ENCODE results near the gene ORAI2.
"Not testable (repeated sequence)": the region's sequence is repeated elsewhere in the genome, so short reads cannot be mapped to it uniquely, and the experiment has no call there.

The ORAI2 gene

DNA sequence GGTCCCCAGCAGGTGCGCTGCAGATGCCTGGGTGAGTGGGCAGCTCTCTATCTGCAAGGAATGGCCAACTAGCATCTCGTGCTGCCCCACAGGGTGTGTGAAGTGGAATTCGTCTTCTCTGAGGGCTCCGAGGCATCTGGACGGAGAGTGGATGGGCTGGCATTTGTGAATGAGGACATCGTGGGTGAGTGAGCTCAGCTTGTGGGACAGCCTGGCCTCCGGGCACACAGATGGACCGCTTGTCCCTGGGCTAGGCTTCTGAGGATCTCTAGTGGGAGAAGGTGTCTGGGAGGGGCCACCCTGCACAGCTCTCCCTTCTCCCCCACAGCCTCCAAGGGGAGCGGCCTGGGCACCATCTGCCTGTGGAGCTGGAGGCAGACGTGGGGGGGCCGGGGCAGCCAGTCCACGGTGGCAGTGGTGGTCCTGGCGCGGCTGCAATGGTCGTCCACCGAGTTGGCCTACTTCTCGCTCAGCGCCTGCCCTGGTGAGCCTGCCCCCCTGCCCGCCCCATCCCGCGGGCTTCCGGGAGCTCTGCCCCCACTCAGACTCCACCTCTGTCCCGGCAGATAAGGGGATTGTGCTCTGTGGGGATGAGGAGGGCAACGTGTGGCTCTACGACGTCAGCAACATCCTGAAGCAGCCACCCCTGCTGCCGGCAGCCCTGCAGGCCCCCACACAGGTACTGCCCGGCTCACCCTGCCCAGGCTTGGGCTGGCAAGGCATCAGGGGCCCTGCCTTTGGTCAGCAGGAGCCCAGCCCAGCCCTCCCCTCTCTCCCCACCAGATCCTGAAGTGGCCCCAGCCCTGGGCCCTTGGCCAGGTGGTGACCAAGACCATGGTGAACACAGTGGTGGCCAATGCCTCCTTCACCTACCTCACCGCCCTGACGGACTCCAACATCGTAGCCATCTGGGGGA, 39.0 kb downstream of the ORAI2 start:
- DNase-seq: no peak

GRCh38 chr7:102473271-102473991, 40.1 kb downstream of the ORAI2 start:
- no peak for DNase-seq

DNA sequence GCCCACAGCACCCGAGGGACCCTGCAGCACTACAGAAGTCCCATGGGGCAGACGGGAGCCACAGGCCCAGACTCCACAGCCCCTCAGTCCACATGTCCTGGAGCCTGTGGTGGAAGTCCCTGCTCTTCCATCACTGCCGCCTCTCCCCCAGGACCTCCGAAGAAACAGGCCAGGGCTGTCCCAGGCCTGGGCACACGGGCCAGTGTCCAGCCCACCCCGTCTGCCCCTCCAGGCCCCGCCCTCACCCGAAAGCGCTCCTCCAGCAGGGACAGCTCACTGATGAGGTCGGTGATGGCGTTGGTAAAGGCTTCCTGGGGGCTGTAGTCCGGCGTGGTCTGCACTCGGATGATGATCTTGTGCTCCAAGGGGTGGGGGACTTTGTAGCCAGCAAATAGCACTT, 40.7 kb downstream of the ORAI2 start:
- DNase-seq: not testable (repeated sequence)

- DNase-seq: not testable (repeated sequence)
These were observed 41.5 kb downstream of the ORAI2 start for GRCh38 chr7:102474736-102475435.

DNA sequence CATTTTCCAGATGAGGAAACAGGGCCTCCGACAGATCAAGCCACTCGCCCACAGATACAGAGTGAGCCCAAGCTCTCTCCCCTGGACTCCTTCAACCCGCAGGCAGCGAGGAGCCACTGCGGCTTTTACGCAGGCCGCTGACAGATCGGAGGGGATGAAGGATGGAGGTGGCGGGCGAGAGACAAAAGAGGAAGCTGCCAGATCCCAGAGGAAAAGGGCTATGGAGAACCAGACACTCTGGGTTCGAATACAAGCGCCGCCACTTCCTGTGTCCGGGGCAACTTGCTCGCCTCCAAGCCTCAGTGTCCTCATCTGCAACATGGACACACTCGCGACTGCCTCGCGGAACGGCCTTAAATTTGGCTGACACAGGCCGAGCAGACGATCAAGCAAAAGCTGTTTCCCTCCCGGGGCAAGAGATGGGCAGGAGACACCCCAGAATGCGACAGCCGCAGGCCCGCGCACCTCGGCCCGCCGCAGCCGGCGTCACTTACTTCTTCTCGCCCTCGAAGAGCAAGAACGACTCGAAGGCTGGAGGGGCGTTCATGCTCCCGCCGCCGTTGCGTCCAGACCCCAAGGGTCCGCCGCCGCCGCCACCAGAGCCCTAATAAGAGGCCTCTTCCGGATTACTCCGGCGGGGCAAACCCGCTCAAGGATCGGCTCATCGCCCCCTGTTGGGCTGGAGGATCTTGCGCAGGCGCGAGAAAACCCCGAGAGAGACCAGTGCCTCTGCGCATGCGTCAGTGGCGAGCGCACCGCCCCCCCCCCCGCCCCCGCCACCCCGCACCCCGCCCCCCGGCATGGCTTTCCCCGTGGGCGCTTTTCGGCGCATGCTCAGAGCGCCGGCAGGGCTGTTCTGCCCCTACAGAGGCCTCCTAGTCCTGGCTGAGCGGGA, 45.2 kb downstream of the ORAI2 start, which contains the start of gene POLR2J:
POLR2J (minus strand) TSS at position 609 of the 895 bp plus-strand sequence; CDS start at position 547, 62 bp downstream.
- not testable (repeated sequence) for DNase-seq

DNA sequence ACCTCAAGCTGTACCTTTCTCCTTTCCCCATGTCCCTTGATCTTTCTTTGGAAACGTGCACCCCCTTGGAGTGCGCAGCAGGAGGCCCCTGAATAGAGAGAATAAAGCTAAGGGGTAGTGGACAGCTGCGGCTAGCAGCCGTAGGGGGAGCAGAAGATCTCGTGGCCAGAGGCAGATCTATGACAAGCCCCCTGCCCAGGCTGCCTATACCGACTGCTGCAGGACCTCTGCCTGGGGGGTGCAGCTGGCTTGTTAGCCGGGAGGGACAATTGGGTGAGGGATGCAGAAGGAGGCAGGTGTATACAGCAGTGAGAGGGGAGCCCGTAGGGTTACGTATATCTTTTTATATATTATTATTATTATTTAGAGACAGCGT, 45.8 kb downstream of the ORAI2 start:
- not testable (repeated sequence) for DNase-seq

GRCh38 chr7:102479982-102480637, 46.7 kb downstream of the ORAI2 start:
- not testable (repeated sequence) for DNase-seq

DNA sequence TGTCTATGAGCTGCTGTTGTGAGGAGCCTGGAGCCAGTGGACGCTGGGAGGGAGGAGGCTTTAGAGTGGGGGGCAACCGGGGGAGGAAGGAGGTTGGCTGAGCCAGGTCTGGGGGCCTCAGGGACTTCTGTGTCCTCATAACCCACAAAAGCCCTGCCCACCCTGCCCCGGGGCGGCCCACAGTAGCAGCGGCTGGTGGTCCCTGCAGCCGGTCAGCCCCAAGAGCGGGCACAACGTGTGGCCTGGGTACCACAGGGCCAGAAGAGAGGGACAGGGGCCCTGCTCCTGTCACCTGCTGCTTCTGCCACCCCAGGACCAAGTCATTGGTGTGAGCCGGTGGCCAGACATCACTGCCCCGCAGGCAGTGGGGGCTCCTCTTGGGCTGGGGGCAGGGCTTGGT, 48.6 kb downstream of the ORAI2 start:
- DNase-seq: not testable (repeated sequence)

DNA sequence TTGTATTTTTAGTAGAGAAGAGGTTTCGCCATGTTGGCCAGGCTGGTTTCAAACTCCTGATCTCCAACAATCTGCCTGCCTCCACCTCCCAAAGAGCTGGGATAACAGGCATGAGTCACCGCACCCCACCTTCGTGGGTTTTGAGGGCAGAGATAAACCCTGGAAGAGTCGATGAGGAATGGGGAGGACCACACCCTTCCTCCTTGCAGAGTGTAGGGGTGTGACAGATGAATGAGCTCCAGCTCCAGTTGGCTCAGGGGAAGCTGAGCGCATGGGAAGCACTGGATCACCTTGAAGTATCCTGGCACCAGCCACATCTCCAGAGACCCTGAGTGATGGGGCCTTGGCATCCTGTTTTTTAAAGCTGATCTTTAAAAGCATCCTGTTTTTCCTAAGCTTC, 50.9 kb downstream of the ORAI2 start:
- not testable (repeated sequence) for DNase-seq

GRCh38 chr7:102490529-102491075, 57.2 kb downstream of the ORAI2 start:
- DNase-seq: not testable (repeated sequence)

DNA sequence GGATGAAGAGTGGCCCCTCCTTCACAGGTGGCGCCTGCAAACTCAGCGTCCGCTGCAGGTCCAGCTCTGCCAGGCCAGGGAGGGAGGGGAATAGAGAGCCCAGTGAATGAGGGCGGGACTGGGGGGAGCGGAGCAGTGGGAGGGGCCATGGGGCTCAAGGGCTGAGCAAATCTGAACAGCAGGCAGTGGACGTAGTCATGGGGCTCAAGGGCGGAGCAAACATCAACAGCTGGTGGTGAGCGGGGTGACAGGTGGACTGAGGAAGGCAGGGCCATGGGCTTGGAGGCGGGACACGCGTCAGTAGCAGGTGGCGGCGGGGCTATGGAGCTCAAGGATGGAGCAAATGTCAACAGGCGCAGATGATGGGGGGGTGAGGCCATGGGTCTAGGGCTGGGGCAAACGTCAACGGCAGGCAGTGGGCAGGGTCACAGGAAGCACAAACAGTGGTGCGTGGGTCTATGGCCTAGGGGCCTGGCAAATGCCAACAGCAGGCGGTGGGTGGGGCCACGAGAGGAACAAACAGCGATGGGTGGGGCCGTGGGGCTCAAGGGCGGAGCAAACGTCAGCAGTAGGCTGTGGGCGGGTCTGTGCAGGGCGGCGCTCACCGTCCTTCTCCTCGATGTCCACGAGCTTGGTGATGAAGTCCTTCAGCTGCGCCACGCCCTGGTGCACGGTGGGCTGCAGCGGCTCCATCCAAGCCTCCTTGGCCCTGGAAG, 60.0 kb downstream of the ORAI2 start:
- DNase-seq: not testable (repeated sequence)

- not testable (repeated sequence) for DNase-seq
These were observed 60.7 kb downstream of the ORAI2 start for GRCh38 chr7:102494026-102494425.

DNA sequence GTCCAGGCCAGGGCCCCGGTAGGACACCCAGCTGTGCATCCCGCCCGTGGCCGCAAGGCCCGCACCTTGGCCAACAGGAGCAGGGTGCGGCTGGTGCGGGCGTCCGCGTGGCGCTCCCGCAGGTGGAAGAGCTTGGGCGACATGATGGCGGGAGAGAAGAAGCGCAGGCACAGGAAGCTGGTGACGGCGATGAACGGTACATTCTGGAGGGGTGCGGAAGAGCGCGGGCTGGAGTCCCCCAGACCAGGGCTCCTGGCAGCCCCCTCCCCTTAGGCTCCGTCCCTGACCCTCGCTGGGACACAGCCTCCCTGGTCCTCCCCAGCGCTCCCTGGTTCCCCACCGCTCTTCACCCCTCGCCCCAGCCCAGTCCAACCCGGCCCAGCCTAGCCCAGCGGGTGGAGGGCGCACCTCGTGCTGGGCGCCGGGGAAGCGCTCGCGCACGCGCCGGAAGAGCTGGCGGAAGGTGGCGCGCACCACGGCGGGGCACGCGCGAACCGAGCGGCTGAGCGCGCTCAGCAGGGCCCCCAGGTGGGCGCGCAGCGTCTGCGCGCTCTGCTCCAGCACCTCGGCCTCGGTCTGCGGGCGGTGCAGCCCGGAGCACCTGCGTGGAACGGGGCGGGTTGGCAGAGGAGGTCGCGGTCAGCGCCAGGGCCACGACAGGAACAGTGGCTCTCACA, 61.2 kb downstream of the ORAI2 start:
- not testable (repeated sequence) for DNase-seq

GRCh38 chr7:102496861-102497260, 63.5 kb downstream of the ORAI2 start:
- DNase-seq: not testable (repeated sequence)

DNA sequence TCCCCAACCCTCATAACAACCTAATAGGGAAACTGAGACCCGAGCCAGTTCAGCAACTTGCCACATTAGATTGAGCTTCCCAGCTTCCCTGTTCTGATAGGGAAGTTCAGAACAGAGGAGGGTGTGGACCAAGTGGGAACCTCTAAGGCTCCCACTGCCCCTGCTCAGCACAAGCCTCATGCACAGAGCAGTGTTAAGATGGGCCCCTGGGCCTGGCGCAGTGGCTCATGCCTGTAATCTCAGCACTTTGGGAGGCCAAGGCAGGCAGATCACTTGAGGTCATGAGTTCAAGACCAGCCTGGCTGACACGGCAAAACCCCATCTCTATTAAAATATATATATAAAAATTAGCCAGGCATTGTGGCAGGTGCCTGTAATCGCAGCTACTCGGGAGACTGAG, 63.9 kb downstream of the ORAI2 start:
- DNase-seq: not testable (repeated sequence)

DNA sequence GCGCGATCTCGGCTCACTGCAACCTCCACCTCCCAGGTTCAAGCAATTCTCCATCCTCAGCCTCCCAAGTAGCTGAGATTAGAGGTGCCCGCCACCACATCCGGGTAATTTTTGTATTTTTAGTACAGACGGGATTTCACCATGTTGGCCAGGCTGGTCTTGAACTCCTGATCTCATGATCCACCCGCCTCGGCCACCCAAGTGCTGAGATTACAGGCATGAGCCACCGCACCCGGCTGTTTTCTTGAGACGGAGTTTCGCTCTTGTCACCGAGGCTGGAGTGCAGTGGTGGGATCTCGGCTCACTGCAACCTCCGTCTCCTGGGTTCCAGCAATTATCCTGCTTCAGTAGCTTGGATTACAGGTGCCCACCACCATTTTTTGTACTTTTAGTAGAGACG, 64.9 kb downstream of the ORAI2 start:
- DNase-seq: not testable (repeated sequence)

DNA sequence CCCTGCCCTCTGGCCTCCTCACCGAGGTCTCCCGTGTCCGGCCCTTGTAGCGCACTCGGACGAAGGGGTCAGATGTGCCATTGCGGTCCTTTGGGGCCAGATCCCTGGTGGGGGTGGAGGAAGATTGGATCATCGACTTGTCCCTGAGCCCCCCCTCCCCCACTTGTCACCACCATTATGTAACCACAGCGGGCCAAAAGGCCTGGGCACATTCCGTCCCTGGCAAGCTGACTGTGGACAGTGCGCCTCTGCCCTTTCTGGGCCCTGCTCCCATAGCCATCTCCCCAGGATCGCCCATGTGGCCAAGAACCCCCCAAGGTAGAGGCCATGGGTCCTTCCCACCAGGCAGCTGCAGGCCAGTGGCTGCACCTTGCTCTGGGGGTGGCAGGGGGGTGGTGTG, 69.8 kb downstream of the ORAI2 start:
- not testable (repeated sequence) for DNase-seq

DNA sequence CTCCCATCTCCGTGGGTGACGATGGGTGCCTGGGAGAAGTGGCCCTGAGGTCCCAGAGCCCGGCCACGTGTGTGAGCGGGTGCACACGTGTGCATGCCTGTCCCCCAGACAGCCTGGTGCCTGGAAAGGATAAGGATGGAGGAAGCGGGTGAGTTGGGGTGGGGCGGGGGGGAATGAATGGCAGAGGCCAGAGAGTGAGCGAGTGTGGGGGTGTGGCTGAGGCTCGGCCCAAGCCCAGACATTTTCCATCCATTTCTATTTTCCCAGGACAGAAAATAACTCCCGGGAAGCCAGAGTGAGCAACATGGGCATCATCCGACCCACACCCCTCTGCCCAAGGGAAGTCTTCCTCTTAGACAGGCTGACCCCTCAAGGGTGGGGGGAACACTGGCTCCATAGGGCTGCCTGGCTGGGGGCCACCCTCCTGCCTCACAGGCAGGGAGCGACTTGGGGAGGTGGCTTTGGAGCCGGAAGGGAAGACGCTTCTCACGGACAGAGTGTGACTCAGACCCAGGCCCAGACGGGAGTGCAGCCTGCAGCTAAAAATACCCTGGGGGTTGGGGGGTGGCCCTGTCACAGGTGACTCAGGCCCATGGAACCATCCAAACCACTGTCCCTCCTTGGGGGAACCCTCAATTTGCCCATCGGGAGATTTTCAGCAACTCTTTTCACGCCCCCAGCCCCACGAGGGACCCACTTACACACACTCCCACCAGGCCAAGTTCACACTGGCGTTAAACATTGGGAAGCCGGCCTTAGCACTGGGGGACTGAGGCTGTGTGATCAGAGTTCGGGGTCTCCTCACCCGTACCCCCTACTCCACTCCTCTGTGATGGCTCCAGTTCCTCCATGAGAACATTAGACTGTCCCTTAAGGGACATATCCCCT, 72.2 kb downstream of the ORAI2 start:
- DNase-seq: not testable (repeated sequence)
